AML-193 (cell line): ENCODE results near the gene LRPAP1.

ENCODE experiments used
- DNase-seq, 2 experiments: peaks; one replicate each; lab custom pipeline; 2025; lab: John Stamatoyannopoulos, UW

Gene LRPAP1

GRCh38 chr4:3473181-3473950 is 58.9 kb downstream of the LRPAP1 start:
- DNase-seq, result no peak

- DNase-seq, result no peak
These were observed 59.6 kb downstream of the LRPAP1 start for GRCh38 chr4:3472411-3473141.

GRCh38 chr4:3471886-3472285 is 60.3 kb downstream of the LRPAP1 start:
- DNase-seq, result no peak

GRCh38 chr4:3471098-3471760 is 61.0 kb downstream of the LRPAP1 start:
- DNase-seq, result no peak

- no peak for DNase-seq
These were observed 61.8 kb downstream of the LRPAP1 start for GRCh38 chr4:3470244-3471097.

GRCh38 chr4:3469386-3470243 is 62.6 kb downstream of the LRPAP1 start:
- DNase-seq, result no peak

GRCh38 chr4:3468804-3469203 is 63.4 kb downstream of the LRPAP1 start:
- DNase-seq, result no peak

- no peak for DNase-seq
These were observed 64.1 kb downstream of the LRPAP1 start for GRCh38 chr4:3468154-3468553.

GRCh38 chr4:3467601-3468031 is 64.6 kb downstream of the LRPAP1 start:
- no peak for DNase-seq

GRCh38 chr4:3466691-3467600 is 65.3 kb downstream of the LRPAP1 start:
- no peak for DNase-seq

GRCh38 chr4:3465698-3466671 is 66.2 kb downstream of the LRPAP1 start:
- no peak for DNase-seq

- DNase-seq, result no peak
These were observed 67.1 kb downstream of the LRPAP1 start for GRCh38 chr4:3464911-3465697.

- no peak for DNase-seq
These were observed 67.8 kb downstream of the LRPAP1 start for GRCh38 chr4:3464349-3464905.

- DNase-seq, result no peak
These were observed 68.5 kb downstream of the LRPAP1 start for GRCh38 chr4:3463556-3464348.

- no peak for DNase-seq
These were observed 69.3 kb downstream of the LRPAP1 start, which contains the start of gene DOK7 for GRCh38 chr4:3462790-3463415. Gene DOK7, plus strand, starts transcription at chr4:3463306. Its CDS starts 70 bp downstream, at chr4:3463376.

GRCh38 chr4:3462321-3462789 is 69.9 kb downstream of the LRPAP1 start:
- no peak for DNase-seq
